Activated gamma-delta T cell (primary cell): ENCODE data around the gene GSK3A.

Experiments used
- DNase-seq: peaks from one replicate; lab custom pipeline; 2025; lab: John Stamatoyannopoulos, UW

The GSK3A gene

GRCh38 chr19:42199440-42200115, 42.8 kb downstream of the GSK3A start:
- peak; percentile 36 for DNase-seq

DNA sequence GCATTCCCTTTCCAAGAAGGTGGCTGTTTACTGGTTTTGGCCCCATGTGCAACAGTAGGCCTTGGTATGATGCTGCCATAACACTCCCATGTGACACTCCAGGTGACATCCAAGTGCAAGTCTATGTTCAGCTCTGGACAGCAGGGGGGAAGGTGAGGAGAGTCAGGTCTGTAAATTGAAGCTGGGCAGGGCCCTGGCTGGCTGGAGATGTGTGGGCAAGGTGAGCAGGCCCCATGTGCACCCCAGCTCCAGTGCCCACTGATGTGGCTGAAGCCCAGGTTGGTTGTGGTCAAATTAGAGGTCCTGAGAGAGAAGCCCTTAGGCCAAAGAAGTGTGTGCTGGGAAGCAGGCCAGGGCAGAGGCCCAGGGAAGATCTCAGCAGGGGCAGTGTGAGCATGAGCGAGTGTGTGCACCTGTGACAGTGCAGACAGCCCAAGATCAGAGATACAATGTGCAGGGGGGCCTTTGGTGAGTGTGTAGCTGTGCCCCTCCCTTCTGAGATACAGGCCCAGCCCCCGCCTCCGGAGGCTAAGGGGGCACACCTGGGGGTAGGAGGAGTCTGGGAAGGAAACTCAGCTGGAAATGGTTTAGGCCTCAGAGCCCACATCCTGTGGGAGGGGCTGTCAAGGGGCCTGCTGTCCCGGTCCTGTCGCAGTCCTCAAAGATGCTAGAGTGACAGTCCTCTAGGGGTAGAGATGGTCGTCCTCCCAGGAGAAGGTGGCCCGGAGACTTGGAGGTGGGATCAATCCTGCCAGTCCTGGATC, 43.5 kb downstream of the GSK3A start:
- DNase-seq = peak; percentile 37

DNA sequence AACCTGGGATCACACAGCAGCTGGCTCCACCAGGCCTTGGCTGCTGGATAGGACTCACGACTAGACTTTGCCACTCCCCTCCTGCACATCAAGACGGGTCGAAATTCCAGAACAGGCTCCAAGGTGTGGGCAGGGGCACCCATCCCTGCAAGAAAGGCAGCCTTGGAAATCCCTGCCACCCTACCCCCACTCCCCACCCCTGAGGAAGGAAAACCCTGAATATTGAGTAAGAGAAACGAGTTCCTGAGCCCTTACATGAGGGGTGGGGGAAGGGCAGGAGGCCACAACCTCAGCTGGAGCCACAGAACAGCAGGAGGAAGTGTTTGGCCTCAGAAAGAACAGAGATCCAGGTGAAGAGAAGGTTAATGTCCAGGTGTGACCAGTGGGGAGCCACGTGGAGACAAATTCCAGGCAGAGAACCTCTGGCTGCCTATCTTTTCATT, 45.0 kb downstream of the GSK3A start:
- DNase-seq = no peak

DNA sequence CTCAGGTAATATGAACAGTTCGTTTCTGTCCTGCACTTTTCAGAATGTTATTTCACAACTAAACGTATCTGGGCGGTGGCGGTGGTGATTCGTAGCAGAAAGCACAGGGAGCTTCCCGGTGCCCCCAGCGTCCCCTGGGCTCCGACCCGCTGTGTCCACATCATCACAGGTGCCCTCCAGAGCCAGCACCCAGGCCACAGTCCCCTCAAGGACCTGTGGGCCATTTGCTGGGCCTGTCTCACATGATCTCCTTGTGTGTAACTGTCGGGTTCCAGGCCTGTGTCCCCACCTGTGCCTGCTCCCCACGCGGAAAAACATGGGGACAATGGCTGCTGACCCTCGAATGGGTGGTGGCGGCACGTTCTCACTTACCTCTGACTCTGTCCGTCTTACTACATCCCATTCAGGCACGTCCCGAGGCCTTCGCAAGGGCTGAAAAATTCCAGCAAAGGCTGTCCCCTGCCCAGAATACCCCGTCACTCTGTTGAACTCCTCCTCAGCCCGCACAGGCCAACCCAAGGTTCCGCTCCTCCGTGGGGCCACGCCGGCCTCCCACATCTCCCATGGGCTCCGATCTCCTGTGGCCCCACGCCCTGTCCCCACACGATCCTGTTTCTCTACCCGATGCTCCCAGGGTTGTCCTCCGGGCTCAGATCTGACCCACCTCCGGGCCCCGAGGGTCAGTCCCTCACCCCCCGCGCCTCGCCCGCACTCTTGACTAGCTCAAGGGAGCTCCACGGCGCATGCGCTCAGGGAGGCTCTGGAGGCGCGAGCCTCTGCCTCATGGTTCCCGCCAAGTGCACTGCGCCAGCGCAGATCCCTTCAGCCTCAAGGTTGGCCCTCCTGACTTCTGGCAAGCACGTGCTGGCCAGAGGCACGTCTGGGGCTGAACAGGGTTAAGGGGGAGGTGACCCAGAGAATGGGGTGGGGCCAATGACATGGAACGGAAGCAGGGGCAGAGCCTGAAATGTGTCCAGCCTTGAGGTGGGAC, 46.1 kb downstream of the GSK3A start:
- no peak for DNase-seq

DNA sequence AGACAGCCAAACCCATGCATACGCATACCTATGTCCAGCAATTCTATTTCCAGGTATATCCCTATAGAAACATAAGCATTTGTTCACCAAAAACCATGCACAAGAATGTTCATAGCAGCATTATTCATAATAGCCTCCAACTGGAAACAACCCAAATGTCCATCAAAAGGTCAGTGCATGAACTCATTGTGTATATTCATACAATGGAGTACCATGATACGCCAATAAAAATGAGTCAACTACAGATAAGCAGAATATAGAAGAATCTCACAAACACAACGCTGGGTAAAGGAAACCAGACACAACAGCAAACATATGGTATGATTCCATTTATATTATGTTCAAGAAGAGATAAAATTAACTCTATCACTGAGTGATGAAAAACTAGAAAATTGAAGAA, 48.7 kb downstream of the GSK3A start:
- no peak for DNase-seq

- DNase-seq = no peak
These were observed 49.1 kb downstream of the GSK3A start for GRCh38 chr19:42193294-42193693.

DNA sequence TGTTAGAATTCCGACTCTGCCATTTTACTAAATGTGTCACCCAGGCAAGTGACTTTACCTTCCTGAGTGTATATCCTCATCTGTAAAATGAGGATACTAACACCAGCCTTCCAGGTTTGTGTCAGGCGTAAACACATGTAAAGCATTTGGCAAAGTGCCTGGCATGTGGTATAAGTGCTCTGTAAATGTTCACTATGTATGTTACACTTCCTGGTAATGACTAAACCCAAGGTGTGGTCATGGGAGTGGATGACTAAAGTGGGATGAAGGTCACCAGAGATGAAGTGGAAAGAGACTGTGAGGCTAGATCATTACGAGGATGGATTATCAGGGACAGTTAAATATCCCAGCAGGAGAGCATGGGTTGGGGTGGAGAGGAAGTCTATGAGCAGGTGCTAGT, 50.5 kb downstream of the GSK3A start:
- DNase-seq = no peak

DNA sequence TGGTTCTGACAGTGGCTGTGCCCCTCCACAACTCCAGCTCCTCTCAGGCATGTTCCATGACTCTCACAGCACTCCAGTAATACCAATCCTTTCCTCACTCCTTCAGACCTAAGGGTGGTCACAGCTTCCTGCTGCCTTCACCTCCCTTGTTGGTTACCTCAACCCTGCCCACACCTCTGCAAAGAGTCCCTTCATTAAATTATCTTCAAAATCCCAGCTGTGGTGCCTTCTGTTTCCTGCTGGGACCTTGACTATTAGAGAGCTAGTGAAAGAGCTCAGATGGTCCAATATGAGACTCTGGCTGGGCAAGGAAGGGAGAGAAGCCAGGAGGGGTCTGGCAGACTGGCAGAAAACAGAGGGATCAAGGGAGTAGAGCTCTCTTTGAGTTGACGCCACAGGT, 51.1 kb downstream of the GSK3A start:
- DNase-seq = no peak

GRCh38 chr19:42189133-42189532, 53.3 kb downstream of the GSK3A start:
- DNase-seq = no peak

DNA sequence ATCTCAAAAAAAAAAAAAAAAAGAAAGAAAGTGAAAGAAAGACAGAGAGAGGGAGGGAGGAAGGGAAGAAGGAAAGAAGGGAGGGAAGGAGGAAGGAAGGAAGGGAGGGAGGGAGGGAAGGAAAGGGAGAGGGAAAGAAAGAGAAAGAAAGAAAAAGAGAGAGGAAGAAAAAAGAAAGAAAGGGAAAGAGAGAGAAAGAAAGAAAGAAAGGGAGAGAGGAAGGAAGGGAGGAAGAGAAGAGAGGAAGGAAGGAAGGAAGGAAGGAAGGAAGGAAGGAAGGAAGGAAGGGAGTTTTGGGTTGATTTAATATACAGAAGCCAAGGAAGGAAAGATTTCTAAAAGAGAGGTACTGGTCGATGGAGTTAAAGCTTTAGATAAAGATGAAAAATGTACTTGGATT, 53.7 kb downstream of the GSK3A start:
- DNase-seq = no peak

DNA sequence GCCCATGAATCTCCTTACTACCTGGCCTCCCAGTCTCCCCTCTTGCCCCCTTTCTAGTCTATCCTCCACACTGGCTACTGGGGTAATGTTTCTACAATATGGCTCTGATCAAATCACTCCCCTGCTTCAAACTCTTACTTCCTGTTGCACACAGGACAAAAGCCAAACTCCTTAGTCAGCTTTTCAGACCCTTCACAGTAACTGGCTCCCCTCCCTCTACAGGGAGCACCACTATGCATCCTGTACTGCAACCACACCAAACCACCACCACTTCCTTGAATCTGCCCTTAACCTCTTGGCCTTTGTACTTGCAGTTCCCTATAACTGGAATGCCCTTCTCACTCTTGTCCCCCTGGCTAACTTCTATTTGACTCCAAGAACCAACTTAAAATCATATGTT, 57.1 kb downstream of the GSK3A start:
- DNase-seq = no peak

DNA sequence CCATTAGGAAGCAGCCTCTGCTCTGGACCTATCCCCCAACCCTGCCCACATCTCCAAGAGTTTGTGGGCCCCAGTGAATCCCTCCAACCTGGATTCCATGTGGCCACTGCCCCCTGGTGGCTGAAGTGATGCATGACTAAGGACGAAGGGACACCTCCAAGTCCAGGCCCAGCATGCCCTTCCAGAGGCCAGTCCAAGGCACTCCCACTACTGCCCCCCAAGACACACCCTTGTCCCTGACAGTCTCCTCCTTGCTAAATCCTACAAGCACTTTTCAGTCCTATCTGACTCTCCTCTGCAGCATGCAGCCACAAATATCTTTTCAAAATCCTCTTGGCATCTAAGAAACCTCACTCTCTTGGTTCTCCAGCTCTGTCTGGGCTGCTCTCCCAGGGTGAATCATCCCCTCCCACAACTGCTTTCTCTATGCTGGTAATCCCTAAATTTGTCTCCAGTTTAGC, 58.0 kb downstream of the GSK3A start:
- no peak for DNase-seq
